HCT116 (cell line): Measurements from ENCODE around the gene PLCD4.

Source experiments
- RAD21 ChIP-seq: IDR thresholded peaks from 2 replicates; pipeline ENCODE4 v1.6.1; 2012; ENCODE audit warnings: low read depth, mild to moderate bottlenecking
- SP1 ChIP-seq: IDR thresholded peaks from 2 replicates; pipeline ENCODE4 v1.6.1; 2012; ENCODE audit warnings: low read depth
- ZFX ChIP-seq: fragments of 450-650 bp; IDR thresholded peaks from 2 replicates; pipeline ENCODE4 v1.6.1; 2017
- TF ChIP-seq, protein P1 (sequence below): IDR thresholded peaks from 2 replicates; pipeline ENCODE4 v1.6.1; 2012; ENCODE audit warnings: low read depth

DNA sequence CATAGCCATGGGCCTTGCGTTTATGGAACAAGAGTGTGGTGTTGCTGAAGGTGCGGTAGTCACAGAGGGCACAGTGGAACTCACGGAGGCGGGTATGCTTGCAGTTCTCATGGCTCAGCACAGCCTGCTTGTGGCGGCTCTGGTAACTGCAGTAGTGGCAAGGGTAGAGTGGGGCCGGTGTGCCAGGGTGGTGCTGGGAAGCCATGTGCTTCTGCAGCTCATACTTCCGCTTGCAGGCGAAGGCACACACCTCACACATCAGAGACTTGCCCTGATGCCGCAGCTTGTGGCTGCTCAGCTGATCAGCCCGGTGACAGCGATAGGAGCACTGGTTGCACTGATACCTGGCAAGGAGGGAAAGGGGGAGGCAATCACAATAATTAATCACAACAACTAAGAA lies 37.0 kb downstream of the PLCD4 start:
- no peak for TF ChIP-seq SP1
- TF ChIP-seq, protein P1, sequence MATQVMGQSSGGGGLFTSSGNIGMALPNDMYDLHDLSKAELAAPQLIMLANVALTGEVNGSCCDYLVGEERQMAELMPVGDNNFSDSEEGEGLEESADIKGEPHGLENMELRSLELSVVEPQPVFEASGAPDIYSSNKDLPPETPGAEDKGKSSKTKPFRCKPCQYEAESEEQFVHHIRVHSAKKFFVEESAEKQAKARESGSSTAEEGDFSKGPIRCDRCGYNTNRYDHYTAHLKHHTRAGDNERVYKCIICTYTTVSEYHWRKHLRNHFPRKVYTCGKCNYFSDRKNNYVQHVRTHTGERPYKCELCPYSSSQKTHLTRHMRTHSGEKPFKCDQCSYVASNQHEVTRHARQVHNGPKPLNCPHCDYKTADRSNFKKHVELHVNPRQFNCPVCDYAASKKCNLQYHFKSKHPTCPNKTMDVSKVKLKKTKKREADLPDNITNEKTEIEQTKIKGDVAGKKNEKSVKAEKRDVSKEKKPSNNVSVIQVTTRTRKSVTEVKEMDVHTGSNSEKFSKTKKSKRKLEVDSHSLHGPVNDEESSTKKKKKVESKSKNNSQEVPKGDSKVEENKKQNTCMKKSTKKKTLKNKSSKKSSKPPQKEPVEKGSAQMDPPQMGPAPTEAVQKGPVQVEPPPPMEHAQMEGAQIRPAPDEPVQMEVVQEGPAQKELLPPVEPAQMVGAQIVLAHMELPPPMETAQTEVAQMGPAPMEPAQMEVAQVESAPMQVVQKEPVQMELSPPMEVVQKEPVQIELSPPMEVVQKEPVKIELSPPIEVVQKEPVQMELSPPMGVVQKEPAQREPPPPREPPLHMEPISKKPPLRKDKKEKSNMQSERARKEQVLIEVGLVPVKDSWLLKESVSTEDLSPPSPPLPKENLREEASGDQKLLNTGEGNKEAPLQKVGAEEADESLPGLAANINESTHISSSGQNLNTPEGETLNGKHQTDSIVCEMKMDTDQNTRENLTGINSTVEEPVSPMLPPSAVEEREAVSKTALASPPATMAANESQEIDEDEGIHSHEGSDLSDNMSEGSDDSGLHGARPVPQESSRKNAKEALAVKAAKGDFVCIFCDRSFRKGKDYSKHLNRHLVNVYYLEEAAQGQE = no peak
- TF ChIP-seq RAD21 = no peak
- no peak for TF ChIP-seq ZFX
